Lower lobe of right lung (tissue), 2 donors: ENCODE measurements around the gene IQCN. TPM values are rescaled to one million over a fixed set of nuclear protein-coding genes. Genes with fewer than 3 reads are reported as not detected.
A peak's percentile ranks its signal among the peaks of the same experiment; 100 is the strongest.

Source experiments
- ATAC-seq, 2 donors: fragments of 200-7000 bp; cut with Tn5 transposase; one replicate each; pipeline ENCODE4 v1.9.1; 2020 to 2022; ENCODE audit warnings: mild to moderate bottlenecking in 2 of 2, moderate library complexity in 2 of 2
- DNase-seq: peaks from one replicate; pipeline ENCODE4 v3.0.0-alpha.2; 2020
- H3K27ac ChIP-seq: fragments of 200-600 bp; one replicate; pipeline ENCODE4 v1.8.0; 2022
- H3K27me3 ChIP-seq: fragments of 200-600 bp; one replicate; pipeline ENCODE4 v1.8.0; 2022; ENCODE audit warnings: low read depth
- H3K36me3 ChIP-seq: fragments of 200-600 bp; one replicate; pipeline ENCODE4 v1.8.0; 2022; ENCODE audit warnings: mild to moderate bottlenecking
- H3K4me1 ChIP-seq: fragments of 200-600 bp; one replicate; pipeline ENCODE4 v1.8.0; 2022
- H3K4me3 ChIP-seq: fragments of 200-600 bp; one replicate; pipeline ENCODE4 v1.8.0; 2022; ENCODE audit warnings: mild to moderate bottlenecking
- H3K9me3 ChIP-seq: fragments of 200-600 bp; one replicate; pipeline ENCODE4 v1.8.0; 2022
- intact Hi-C: fragments of 100-400 bp; cut with DNase I; formaldehyde crosslinking; loops from one replicate; pipeline ENCODE4 v1.11.0; 2022
- total RNA-seq: library from RNA; stranded (reverse); fragmentation: NEBNext Ultra II Directional; extraction: Animal tissue kit (Norgen Biotek cat#: 25700); gene quantifications from one replicate; pipeline ENCODE4 v1.2.1, GENCODE V29; 2021
- TF ChIP-seq, protein P1 (sequence below): fragments of 200-600 bp; IDR thresholded peaks from one replicate; pipeline ENCODE4 v1.8.0; 2022; ENCODE audit warnings: antibody characterized with exemption, mild to moderate bottlenecking
- donor health status: DM: no; HTN: yes; CAD: no; lungs with severe emphysema.

Gene IQCN
- total RNA-seq, 1 donor from 2014 or later: 4.1 TPM

DNA sequence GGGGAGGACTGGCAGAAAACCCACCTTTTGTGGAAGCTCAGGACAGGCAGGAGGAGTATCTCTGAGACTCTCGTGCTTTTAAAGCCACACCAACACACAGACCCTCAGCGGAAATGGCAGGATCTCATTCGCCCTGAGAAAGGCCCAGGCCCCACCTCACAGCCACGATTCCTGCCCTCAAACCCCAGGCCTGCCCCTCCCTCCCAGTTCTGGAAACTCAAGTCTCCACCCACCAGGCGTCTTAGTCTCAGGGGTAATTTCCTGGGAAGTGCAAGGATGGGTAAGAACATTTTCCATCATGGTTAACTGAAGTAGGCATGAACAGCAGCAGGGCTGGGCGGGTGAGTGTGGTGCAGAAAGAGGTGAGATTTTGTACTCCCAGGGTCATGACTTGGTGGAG lies 40.1 kb downstream of the IQCN start:
- Histone ChIP-seq H3K4me1 (peaks cover 9% of the 10 kb centered on the region), H3K4me3 (no peak overlapping the region), H3K36me3 (no peaks in the 10 kb centered on the region), H3K27ac (no peak overlapping the region), H3K9me3 (no peaks in the 10 kb centered on the region), H3K27me3 (peaks cover 33% of the 10 kb centered on the region)
- DNase-seq: no peak
- TF ChIP-seq, protein P1, sequence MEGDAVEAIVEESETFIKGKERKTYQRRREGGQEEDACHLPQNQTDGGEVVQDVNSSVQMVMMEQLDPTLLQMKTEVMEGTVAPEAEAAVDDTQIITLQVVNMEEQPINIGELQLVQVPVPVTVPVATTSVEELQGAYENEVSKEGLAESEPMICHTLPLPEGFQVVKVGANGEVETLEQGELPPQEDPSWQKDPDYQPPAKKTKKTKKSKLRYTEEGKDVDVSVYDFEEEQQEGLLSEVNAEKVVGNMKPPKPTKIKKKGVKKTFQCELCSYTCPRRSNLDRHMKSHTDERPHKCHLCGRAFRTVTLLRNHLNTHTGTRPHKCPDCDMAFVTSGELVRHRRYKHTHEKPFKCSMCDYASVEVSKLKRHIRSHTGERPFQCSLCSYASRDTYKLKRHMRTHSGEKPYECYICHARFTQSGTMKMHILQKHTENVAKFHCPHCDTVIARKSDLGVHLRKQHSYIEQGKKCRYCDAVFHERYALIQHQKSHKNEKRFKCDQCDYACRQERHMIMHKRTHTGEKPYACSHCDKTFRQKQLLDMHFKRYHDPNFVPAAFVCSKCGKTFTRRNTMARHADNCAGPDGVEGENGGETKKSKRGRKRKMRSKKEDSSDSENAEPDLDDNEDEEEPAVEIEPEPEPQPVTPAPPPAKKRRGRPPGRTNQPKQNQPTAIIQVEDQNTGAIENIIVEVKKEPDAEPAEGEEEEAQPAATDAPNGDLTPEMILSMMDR: no peak
- intact Hi-C loops: no loop called here
- ATAC-seq: no peak

DNA sequence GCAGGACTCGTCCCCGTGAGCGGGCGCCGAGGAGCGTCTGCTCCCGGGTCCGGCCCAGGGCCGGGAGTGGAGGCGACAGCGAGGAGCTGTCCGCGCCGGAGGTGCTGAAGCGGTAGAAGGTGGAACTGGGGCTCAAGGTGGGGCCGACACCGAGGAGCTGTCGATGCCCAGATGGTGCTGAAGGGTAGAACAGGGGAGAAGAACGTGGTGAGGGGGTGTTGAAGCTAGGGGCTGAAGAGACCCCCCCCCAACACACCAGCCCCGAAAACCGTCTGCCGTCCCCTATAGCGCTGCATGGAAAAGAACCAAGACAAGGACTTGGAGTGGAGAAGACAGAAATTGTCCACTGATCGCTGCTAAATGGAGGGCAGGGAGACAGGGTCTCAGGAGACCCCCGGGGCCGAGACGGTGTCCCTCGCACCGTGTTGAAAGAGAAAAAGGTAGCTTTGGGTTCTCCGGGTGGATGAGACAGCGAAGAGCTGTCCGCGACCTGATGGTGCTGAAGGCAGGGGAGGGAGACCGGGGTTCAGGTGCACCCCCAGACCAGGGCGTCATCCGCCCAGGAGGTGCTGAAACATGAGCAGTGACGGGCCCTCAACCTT lies 40.9 kb downstream of the IQCN start:
- intact Hi-C loops: no loop called here
- TF ChIP-seq, protein P1: no peak
- peaks cover 9% of the 10 kb centered on the region for H3K4me1 ChIP-seq
- DNase-seq (peak; percentile 71), ATAC-seq (peak; percentile 76 to 83)
- no peaks in the 10 kb centered on the region for H3K36me3 ChIP-seq
- H3K9me3 ChIP-seq: no peaks in the 10 kb centered on the region
- no peak overlapping the region for H3K4me3 ChIP-seq
- H3K27ac ChIP-seq: no peak overlapping the region
- H3K27me3 ChIP-seq: peaks cover 33% of the 10 kb centered on the region

DNA sequence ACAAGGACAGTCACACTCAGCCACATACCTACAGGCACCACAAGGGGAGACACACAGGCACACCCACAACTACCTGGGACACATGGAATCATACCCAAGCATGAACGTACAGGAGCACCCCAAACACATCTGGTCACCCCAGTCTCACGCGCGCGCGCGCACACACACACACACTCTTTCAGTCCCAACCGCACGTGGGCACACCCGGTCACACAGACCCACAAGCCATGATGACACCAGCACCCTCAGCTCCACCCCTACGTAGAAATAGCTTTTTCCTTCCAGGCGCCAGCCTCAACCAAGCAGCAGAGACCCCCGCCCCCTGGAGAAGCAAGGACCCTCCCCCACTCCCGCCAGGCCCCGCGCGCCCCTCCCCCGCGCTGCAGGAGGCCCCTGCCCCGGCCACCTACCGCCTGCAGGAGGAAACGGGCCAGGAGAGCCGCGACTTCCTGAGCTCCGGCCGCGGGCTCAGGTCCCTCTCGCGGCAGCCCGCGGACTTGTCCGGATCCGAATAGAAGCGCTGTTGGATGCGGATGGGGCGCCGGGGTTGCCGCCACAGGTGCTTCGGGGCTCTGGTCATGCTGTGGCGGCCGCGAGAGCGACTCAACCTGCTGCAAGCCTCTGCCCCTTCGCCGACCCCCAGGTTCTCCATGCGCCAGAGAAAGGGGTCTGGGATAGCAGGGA lies 41.6 kb downstream of the IQCN start:
- Histone ChIP-seq H3K4me3 (no peak overlapping the region), H3K9me3 (no peaks in the 10 kb centered on the region), H3K4me1 (peaks cover 9% of the 10 kb centered on the region), H3K36me3 (no peaks in the 10 kb centered on the region), H3K27me3 (peaks cover 37% of the 10 kb centered on the region), H3K27ac (no peak overlapping the region)
- no peak for DNase-seq
- intact Hi-C loops: no loop called here
- TF ChIP-seq, protein P1: no peak
- peak; percentile 20 to 30 for ATAC-seq

DNA sequence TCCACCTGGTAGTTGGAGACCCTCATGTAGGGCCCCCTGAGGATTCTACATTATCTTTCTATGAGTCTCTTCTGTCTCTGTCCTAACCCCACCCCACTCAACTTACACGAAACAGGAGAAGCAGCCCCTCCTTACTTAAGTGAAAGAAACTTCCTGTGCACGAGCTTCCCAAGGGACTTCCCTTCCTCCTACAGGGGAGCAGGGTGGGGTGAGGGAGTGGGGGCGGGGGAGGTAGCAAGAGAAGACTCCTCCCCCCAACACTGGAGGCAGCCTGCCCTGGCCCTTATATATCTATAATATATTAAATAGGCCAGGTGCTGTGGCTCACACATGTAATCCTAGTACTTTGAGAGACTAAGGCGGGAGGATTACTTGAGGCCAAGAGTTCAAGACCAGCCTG lies 42.5 kb downstream of the IQCN start:
- no peak for ATAC-seq

DNA sequence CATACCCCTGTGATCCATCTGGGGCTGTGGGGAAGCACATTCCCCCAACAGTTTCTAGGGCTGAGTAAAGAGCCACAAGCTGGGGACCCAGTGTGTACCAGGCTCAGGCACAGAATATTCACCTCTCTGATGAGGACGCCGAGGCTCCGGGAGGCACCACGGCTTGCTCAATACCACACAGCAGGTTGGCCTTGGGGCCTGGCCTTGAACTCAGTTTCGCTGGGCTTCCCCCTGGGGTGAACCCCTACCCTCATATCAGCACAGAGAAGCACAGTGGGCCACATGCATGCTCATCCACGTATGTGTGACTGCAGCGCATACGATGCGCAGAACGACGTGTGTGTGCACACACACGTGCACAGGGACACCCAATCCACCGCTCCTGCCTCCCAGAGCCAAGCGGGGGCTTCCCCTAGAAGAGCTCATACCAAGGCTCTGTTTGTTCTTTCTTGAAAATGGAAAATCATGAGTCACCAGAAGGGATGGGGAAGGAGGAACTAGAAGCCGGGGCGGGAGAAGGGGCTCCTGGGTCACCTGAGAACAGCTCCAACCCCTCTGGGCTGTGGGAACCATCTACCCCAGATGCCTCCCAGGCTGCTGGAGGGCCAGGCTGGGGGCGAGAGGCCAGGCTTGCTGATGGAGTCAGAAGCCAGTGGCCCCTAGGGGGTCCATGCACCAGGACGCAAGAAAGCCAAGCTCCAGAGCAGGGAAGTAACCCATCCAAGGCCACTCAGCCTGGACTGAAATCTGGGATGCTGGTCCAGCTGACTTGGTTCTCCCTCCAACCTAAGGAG lies 43.1 kb downstream of the IQCN start:
- TF ChIP-seq, protein P1: no peak
- no peak overlapping the region for H3K27ac ChIP-seq
- no peak overlapping the region for H3K4me3 ChIP-seq
- intact Hi-C loops: no loop called here
- ATAC-seq (no peak), DNase-seq (no peak)
- H3K27me3 ChIP-seq: peaks cover 49% of the 10 kb centered on the region
- H3K9me3 ChIP-seq: no peaks in the 10 kb centered on the region
- H3K36me3 ChIP-seq: no peaks in the 10 kb centered on the region
- peaks cover 13% of the 10 kb centered on the region for H3K4me1 ChIP-seq

More for the DNA sequence above, 42.5 kb downstream of the IQCN start:
- H3K4me3 ChIP-seq: no peak overlapping the region
- intact Hi-C loops: no loop called here
- H3K27me3 ChIP-seq: peaks cover 46% of the 10 kb centered on the region
- no peaks in the 10 kb centered on the region for H3K9me3 ChIP-seq
- no peak for DNase-seq
- no peaks in the 10 kb centered on the region for H3K36me3 ChIP-seq
- no peak overlapping the region for H3K27ac ChIP-seq
- H3K4me1 ChIP-seq: peaks cover 9% of the 10 kb centered on the region
- TF ChIP-seq, protein P1: no peak
